ENCODE measurements around the gene RNF145.

RNF145 gene

DNA sequence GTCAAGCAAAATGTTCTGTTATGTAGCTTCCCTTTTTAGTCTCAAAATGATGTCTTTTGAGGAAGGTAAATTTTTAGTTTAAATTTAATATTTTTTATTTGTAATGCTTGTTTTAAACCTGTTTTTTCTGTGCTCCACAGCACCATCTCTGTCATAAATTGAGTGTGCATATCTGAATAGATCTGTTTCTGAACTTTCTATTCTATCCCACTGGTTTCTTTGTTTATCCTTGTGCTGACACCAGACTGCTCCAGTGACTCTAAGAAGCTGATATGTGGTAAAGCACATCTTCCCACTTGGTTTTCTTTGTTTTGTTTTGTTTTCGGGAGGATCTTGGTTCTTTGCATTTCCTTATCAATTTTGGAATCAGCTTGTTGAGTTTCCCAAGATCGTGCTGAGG, 7.1 kb upstream of the RNF145 start:
- no peak for DNase-seq

DNA sequence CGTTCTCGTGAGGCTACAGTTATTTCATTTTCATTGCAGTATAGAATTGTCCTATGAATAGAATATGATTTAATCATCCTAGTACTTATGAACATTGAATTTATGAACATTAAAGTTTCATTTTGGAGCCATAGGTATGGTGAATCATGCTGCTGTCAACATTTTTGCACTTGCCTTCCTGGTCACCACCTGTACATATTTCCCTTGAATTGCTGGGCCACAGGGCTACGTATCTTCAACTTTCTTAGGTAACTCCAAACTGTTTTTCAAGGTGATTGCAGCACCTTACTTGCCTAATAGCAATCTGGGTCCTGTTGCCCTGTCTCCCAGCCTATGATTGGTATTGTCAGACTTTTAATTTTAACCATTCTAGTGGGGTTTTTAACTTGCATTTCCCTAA, 6.5 kb upstream of the RNF145 start:
- DNase-seq, result no peak

- DNase-seq, result no peak
Measured at GRCh38 chr5:159214486-159215271, 5.3 kb upstream of the RNF145 start.

DNA sequence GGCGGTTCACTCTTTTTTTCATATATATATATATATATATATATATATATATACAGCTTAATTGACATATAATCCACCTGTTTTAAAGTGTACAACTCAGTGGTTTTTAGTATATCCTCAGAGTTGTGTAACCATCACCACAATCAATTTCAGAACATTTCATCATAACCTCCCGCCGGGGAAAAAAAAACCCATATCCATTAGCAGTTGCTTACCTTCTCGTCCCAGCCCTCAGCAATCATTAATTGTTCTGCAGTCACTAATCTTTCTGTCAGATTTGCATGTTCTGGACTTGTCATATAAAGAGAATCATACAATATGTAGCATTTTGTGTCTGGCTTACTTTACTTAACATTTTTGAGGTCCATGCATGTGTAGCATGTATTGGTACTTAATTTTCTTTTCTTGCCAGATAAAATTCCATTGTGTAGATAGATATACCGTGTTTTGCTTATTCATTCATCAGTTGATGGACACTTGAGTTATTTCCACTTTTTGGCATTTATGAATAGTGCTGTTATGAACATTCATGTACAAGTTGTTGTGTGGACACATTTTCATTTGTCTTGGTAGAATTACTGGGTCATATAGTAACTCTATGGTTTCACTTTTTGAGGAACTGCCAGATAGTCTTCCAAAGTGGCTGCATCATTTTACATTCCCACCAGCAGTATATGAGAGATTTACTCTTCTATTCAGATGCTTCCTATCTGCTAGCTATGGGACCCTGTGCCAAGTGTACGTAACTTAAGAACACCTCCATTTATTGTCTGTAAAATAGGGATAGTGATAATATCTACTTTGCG, 3.5 kb upstream of the RNF145 start:
- peak; percentile 55 for DNase-seq

DNA sequence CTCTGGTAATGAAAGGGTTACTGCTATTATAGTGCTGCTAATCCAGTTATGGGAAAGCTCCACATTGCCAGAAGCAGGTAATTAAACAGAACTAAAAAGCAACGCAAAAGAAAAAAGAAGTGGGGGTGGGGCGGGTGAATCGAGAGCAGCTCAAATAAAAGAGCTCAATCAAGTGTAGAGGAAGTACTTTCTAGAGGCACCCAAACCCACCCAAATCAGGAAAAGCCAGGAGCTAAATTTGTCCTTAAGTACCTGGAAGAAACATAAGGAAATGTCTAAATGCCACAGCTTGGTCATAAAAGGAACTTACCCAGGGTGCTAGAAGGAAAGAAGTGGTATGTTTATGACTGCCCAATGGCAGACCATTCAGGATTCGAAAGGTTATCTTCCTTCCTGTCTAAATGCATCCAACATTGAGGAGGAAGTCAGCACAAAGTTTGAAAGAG, 2.4 kb upstream of the RNF145 start:
- DNase-seq, result peak; percentile 36

DNA sequence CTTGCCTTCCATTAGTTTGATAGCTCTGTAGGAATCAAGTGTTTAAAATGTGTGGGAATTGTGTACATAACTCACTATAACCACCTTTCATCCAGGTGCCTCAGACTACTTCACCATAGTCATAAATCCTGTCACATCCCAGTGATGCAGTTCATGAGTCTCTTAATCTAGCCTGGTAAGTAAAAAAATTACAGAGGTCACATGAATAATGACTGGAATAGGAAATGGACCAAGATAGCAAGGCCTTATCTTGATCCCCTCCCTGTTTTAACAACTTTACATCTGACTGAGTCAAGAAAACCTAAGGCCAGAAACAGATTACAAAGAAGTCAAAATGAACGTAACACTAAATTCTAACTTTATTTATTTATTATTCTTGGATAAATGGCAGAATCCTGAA, 1.5 kb upstream of the RNF145 start:
- DNase-seq, result no peak

DNA sequence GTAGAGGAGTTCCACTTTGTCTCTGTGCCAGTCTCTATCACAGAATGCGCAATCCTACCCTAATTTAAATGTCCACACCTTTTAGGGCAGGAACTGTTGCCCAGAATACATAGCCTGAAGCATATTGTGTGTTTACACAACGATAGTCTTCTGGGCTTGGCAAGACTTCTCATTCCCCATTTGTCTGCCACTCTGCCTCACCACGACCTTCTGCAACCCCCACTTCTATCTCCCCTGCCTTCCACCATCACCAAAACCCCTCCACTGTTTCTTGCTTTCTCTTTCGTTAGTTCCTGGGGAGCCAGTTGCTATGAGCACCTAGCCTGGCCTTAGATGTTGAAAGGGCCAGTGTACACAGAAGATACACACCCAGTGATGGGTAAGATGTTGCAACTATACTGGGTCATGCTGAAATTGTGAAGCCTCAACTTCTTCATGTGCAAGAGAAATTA, 883 bp upstream of the RNF145 start:
- peak; percentile 65 for DNase-seq

DNA sequence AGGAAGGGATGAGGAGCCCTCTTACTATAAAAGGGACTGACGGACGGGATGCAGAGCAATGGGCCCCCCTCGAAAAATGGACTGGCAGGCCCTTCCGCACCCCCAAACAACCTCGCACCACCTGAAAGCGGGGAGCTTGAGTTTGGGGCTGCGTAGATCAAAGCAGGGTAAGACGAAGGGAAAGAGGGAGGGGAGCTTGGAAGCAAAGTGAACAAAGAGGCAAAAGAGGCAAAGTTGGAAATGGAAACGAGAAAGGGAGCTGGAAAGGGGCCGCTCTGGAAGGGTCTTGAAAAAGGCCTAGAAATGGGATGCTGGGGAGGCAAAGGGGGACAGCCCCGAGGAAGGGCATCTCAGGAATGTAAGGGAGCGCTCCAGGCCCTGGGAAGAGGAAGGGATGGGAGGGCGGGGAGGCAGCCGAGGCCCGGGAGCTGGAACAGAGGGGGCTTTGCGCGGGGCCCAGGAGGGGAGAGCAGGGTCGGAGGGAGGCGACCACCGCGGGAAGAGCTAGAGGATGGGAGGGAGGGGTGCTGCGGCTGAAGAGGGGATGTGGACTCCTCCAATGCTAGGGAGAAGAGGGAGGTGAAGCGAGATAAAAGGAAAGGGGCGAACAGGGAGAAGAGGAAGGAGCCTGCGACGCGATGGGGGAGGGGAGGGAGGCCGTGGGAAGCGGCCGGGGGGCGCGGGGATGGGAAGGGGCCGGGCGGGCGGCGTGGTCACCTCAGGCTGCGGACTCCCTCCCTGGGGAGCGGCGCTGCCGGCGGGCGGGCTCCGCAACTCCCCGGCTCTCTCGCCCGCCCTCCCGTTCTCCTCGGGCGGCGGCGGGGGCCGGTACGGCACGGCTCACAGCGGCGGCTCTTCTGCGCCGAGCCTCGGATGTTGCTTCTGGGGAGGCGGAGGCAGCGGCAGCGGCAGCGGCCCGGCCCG, 577 bp downstream of the RNF145 start:
- no peak for DNase-seq

DNA sequence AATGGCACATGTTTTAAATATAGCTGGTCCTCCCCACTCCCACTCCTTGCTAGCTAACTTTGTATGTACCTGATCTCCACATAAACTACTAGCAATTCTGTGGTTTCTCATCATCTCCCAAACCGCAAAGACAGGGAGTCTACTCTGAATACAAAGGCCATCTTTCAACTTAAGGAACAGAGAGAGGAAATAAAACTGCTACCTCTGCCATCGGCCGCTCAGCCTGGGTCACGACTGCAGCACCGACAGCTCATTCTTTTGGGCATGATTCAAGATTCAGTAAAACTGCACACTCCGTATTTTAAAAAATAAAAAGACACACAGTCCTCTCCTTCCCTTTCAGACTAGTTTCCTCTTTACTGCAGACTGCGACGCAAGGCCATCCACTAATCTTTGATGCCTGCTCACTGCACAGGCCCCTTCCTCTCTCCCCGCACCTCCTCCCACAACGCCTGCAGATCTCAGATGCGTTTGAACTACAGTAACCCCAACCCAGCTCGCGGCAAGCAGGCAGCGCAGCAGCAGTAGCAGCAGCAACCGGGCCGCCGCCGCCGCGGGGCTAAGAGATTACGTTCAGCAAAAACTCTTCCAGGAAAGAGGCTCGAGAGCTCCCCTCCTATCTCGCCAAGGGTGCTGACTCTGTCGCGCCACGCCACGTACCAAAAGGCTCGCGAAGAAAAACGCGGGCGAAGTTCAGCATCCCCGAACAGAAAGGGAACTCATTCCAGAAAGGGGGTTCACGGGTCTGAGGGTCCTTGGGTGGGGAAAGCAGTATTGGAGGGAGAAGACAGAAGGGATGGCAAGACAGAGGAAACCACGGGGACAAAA, 1.5 kb downstream of the RNF145 start:
- DNase-seq, result peak; percentile 70

- DNase-seq, result no peak
Measured at GRCh38 chr5:159207222-159207685, 2.1 kb downstream of the RNF145 start.

DNA sequence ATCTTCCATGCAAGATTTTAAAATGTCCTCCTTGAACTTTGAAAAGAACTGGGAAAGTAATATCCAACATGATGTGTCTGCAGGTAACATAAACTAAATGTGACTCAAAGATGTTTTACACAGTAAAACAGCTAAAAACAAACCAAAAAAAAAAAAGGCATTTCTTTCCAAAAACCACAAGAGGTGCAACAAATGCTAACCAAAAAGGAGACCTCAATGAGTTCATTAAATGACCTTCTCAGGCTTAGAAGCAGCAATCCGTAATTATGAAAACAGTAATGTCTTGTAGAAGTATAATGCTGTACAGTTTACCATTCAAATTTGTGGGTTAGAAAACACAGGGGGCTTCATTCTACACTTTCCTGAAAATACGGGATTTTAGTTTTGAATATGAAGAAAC, 2.5 kb downstream of the RNF145 start:
- DNase-seq, result no peak

- DNase-seq, result no peak
Measured at GRCh38 chr5:159206368-159206767, 3.0 kb downstream of the RNF145 start.

- DNase-seq, result no peak
Measured at GRCh38 chr5:159203351-159203750, 6.0 kb downstream of the RNF145 start.

DNA sequence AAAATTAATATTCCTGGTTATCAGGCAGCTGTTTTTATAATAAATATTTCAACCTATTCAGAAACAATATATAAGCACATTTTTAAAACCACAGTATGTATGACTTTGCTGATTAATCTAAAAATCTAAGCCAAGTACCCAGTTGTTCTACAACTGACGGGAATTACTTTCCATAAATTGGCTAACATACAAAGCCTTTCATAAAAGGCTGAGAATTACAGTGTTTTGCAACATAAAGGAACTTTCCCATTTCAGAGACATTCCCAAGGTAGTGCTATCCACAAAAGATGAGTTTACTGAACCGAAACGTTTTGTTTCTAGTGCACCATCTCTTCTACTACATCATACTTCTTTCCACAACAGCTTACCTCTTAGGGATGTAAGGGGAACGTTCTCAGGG, 7.2 kb downstream of the RNF145 start:
- no peak for DNase-seq

DNA sequence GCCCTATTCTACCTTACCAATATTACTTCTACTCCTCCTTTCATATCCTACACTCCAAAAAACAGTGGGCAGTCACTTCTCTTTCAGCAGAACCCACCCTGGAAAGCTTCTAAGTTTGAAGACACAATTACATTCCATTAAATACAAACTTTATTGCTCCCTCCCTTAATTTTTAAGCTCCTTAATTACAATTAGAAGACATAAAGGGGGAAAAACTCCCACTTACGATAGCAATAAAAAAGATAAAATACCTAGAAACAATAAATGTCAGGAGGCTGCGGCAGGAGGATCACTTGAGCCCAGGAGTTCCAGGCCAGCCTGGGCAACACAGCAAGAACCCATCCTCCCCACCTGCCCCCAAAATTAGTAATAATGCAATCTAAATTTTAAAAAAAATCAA, 9.6 kb downstream of the RNF145 start:
- DNase-seq, result no peak

DNA sequence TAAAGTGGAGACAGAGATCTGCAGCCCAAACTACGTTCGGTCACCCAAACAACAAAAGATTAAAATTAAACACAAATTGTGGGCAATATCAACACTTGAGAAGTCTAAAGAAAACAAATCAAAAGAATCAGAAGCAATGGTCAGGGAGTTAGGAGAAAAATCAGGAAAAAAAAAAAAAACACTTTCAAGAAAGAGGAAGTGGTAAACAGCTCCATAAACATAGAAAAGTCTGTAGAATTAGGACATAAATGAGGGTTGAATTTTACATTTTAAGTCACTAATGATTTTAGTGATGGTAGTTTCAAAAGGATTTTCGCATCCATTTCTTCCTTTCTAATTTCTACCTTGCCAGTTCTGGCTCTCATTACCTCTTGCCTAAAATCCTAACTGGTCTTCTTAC, 10.1 kb downstream of the RNF145 start:
- peak; percentile 46 for DNase-seq

GRCh38 chr5:159198063-159199036, 11.0 kb downstream of the RNF145 start:
- DNase-seq, result peak; percentile 81

- no peak for DNase-seq
Measured at GRCh38 chr5:159195775-159196174, 13.6 kb downstream of the RNF145 start.

DNA sequence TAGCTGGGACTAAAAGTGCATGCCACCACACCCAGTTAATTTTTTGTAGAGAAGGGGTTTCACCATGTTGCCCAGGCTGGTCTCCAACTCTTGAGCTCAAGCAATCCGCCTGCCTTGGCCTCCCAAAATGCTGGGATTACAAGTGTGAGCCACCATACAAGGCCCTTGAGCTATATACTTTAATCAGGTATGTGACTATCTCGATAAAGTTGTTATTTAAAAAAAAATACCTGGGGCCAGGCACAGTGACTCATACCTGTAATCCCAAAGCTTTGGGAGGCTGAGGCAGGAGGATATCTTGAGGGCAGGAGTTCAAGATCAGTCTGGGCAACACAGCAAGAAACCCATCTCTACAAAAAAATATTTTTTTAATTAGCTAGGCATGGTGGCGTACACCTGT, 19.2 kb downstream of the RNF145 start:
- DNase-seq, result no peak

DNA sequence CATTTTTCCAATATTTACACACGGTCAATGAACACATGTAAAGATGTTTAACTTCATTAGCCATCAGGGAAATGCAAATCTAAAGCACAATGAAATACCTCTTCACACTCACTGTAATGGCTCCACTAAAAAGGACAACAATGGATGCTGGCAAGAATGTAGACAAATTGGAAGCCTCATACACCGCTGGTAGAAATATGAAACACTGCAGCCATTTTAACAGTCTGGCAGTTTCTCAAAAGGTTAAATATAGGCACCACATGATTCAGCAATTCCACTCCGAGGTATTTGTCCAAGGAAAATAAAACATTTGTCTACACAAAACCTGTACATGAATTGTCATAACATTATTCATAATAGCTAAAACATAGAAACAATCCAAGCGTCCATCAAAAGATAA, 20.0 kb downstream of the RNF145 start:
- no peak for DNase-seq

- DNase-seq, result peak; percentile 87
Measured at GRCh38 chr5:159187719-159188118, 21.6 kb downstream of the RNF145 start.

Data from MV-4-11 (cell line).